ENCODE measurements around the gene COL6A5. TPM values are rescaled to one million over a fixed set of nuclear protein-coding genes. Genes with fewer than 3 reads are reported as not detected.
"Not testable (repeated sequence)": the region's sequence is repeated elsewhere in the genome, so short reads cannot be mapped to it uniquely, and the experiment has no call there.

The COL6A5 gene
- total RNA-seq, 1 experiment from 2014 or later: not detected

- H3K4me1 ChIP-seq (ENCODE audit: control insufficient read depth in 1 of 2, insufficient read depth in 2 of 2, low read length in 2 of 2): no peaks in the 10 kb centered on the region
- H3K4me2 ChIP-seq (ENCODE audit: low read length): no peak overlapping the region
- intact Hi-C loops (cut with micrococcal nuclease): no loop called here
- H3K9ac ChIP-seq (ENCODE audit: low read length): no peak overlapping the region
- no TSS peak for BruUV-seq (replicated peaks)
- DNase-seq (ENCODE audit: low read depth, low spot score) (no peak), ATAC-seq (no peak)
- TF ChIP-seq REST (IDR thresholded peaks at IDR 0.05; ENCODE audit: low read depth) (no peak), SRF (IDR thresholded peaks at IDR 0.05; ENCODE audit: low read depth) (no peak), ZBTB33 (IDR thresholded peaks at IDR 0.05; ENCODE audit: extremely low read depth, insufficient replicate concordance, low read length) (no peak), FOSL1 (IDR thresholded peaks at IDR 0.05; ENCODE audit: low read depth) (no peak), RAD21 (IDR thresholded peaks at IDR 0.05; ENCODE audit: low read depth) (no peak), TCF7L2 (IDR thresholded peaks at IDR 0.05; ENCODE audit: borderline replicate concordance, extremely low read depth, insufficient read depth, insufficient read length) (no peak), CBX3 (IDR thresholded peaks at IDR 0.05; ENCODE audit: low read depth) (no peak), ELF1 (IDR thresholded peaks at IDR 0.05; ENCODE audit: borderline replicate concordance, low read depth) (no peak), POLR2A (IDR thresholded peaks at IDR 0.05; ENCODE audit: borderline replicate concordance, extremely low read depth, insufficient read depth, insufficient read length) (no peak), CEBPB (IDR thresholded peaks at IDR 0.05; ENCODE audit: low read depth) (no peak), JUND (IDR thresholded peaks at IDR 0.05) (no peak)
- H4K20me1 ChIP-seq (ENCODE audit: insufficient read depth): no peaks in the 10 kb centered on the region; the same call in 1 of the 2 replicates
- H3K9me2 ChIP-seq (ENCODE audit: insufficient read depth): no peaks in the 10 kb centered on the region
- POLR2A ChIA-PET: no interaction called here
- no peak overlapping the region for H3K4me3 ChIP-seq (replicated peaks in 1 of 2; ENCODE audit: low read depth in 1 of 2, low read length in 2 of 2)
- no peaks in the 10 kb centered on the region for H3K9me3 ChIP-seq (ENCODE audit: control insufficient read depth in 1 of 2, insufficient read depth in 1 of 2, low read depth in 1 of 2, low read length in 2 of 2)
- RAD21 ChIA-PET (ENCODE audit: low non-redundant PET in 1 of 2, low total read pairs in 2 of 2, uncharacterized antibody in 2 of 2, unreplicated experiment in 2 of 2): no interaction called here
- no peaks in the 10 kb centered on the region for H3K79me2 ChIP-seq (ENCODE audit: insufficient read depth, low read length)
- H3K36me3 ChIP-seq (ENCODE audit: control insufficient read depth in 1 of 2, insufficient read depth in 2 of 2, low read length in 2 of 2): no peaks in the 10 kb centered on the region
- H3K27me3 ChIP-seq (ENCODE audit: insufficient read depth, low read length): peaks cover 49% of the 10 kb centered on the region
- no peak overlapping the region for H3K27ac ChIP-seq (ENCODE audit: low read depth, low read length)
- H2AFZ ChIP-seq (ENCODE audit: low read depth, low read length, poor library complexity, severe bottlenecking): no peak overlapping the region
- CTCF ChIA-PET: no interaction called here
Observed at GRCh38 chr3:130405956-130406355, 60.5 kb downstream of the COL6A5 start.

- H2AFZ ChIP-seq (ENCODE audit: low read depth, low read length, poor library complexity, severe bottlenecking); H3K4me3 ChIP-seq (replicated peaks in 1 of 2; ENCODE audit: low read depth in 1 of 2, low read length in 2 of 2); H3K4me1 ChIP-seq (ENCODE audit: control insufficient read depth in 1 of 2, insufficient read depth in 2 of 2, low read length in 2 of 2); POLR2A ChIA-PET; CTCF ChIA-PET; H4K20me1 ChIP-seq (ENCODE audit: insufficient read depth); H3K9me2 ChIP-seq (ENCODE audit: insufficient read depth); H3K4me2 ChIP-seq (ENCODE audit: low read length); H3K9ac ChIP-seq (ENCODE audit: low read length); H3K27ac ChIP-seq (ENCODE audit: low read depth, low read length); H3K36me3 ChIP-seq (ENCODE audit: control insufficient read depth in 1 of 2, insufficient read depth in 2 of 2, low read length in 2 of 2); RAD21 ChIA-PET (ENCODE audit: low non-redundant PET in 1 of 2, low total read pairs in 2 of 2, uncharacterized antibody in 2 of 2, unreplicated experiment in 2 of 2); DNase-seq (ENCODE audit: low read depth, low spot score); ATAC-seq; intact Hi-C loops (cut with micrococcal nuclease); H3K9me3 ChIP-seq (ENCODE audit: control insufficient read depth in 1 of 2, insufficient read depth in 1 of 2, low read depth in 1 of 2, low read length in 2 of 2); BruUV-seq (replicated peaks); H3K79me2 ChIP-seq (ENCODE audit: insufficient read depth, low read length): not testable (repeated sequence)
- H3K27me3 ChIP-seq (ENCODE audit: insufficient read depth, low read length): peaks cover 50% of the 10 kb centered on the region
Observed at GRCh38 chr3:130408253-130408652, 62.8 kb downstream of the COL6A5 start.
